ENCODE results near the gene KCTD11. TPM values are rescaled to one million over a fixed set of nuclear protein-coding genes. Genes with fewer than 3 reads are reported as not detected.
"Not testable (repeated sequence)": the region's sequence is repeated elsewhere in the genome, so short reads cannot be mapped to it uniquely, and the experiment has no call there.

The KCTD11 gene
- total RNA-seq, 1 donor from 2014 or later: 15.5 TPM

DNA sequence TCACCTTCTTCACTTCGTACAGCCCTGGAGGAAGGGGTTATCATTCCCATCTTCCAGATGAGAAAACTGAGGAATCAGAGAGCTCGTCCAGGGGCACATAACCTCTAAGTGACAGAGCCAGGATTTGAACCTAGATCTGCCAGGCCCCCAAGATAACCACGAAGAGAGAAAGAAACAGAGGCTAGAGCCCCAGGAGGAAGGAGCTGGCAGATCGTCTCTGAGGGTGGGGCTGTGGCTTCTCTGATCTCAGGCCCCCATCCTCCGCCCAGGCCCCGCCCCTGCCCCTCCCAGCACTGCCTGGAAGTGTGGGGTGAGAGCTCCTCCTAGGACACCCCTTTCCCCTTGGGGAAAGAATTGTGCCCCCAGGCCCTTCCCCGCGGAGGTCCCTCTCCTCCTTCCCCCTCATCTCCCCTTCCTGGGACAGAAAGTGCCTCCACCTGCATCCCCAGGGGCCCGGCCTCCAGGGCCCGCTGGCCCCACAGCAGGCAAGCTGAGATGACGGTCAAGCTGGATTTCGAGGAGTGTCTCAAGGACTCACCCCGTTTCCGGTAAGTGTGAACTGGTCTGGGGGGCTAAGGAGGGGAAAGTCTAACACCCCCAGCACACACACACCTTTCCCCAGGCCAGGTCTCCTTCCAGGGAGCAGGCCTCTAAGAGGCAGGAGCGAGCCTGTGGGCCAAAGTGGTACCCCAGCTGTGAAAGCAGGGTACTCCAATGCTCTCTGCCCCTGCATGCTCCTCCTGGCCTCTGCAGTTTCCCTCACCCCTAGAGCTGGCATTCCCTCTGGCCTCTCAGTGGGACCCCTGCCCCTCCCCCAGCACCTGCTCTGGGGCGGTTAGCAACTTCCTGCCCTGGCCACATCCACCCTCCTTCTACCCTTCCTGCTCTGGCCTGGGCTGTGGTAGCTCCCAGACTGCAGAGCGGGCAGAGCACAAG, 15.5 kb upstream of the KCTD11 start, which contains the start of gene ACAP1:
ACAP1 (plus strand) TSS at position 290 of the 936 bp plus-strand sequence; CDS start at position 496, 206 bp downstream.
- peaks cover under 1% of the 10 kb centered on the region for H3K27me3 ChIP-seq (ENCODE audit: control insufficient read depth, insufficient read depth, low read length)
- TF ChIP-seq, protein P1, sequence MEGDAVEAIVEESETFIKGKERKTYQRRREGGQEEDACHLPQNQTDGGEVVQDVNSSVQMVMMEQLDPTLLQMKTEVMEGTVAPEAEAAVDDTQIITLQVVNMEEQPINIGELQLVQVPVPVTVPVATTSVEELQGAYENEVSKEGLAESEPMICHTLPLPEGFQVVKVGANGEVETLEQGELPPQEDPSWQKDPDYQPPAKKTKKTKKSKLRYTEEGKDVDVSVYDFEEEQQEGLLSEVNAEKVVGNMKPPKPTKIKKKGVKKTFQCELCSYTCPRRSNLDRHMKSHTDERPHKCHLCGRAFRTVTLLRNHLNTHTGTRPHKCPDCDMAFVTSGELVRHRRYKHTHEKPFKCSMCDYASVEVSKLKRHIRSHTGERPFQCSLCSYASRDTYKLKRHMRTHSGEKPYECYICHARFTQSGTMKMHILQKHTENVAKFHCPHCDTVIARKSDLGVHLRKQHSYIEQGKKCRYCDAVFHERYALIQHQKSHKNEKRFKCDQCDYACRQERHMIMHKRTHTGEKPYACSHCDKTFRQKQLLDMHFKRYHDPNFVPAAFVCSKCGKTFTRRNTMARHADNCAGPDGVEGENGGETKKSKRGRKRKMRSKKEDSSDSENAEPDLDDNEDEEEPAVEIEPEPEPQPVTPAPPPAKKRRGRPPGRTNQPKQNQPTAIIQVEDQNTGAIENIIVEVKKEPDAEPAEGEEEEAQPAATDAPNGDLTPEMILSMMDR (IDR thresholded peaks at IDR 0.05; ENCODE audit: insufficient read depth, low read length, poor library complexity, severe bottlenecking): no peak
- no peak for DNase-seq (ENCODE audit: low read depth)
- no peak within 1 kb of the TSS for H3K4me3 ChIP-seq (ENCODE audit: low read depth, low read length)
- H3K36me3 ChIP-seq (ENCODE audit: control insufficient read depth, insufficient read depth, low read length): no peaks in the 10 kb centered on the region

GRCh38 chr17:7337600-7337999, 14.4 kb upstream of the KCTD11 start:
- not testable (repeated sequence) for DNase-seq (ENCODE audit: low read depth); H3K27me3 ChIP-seq (ENCODE audit: control insufficient read depth, insufficient read depth, low read length); H3K4me3 ChIP-seq (ENCODE audit: low read depth, low read length)

GRCh38 chr17:7340179-7340578, 11.8 kb upstream of the KCTD11 start:
- H3K36me3 ChIP-seq (ENCODE audit: control insufficient read depth, insufficient read depth, low read length): no peaks in the 10 kb centered on the region

More at GRCh38 chr17:7337600-7337999, 14.4 kb upstream of the KCTD11 start:
- H3K36me3 ChIP-seq (ENCODE audit: control insufficient read depth, insufficient read depth, low read length): not testable (repeated sequence)

DNA sequence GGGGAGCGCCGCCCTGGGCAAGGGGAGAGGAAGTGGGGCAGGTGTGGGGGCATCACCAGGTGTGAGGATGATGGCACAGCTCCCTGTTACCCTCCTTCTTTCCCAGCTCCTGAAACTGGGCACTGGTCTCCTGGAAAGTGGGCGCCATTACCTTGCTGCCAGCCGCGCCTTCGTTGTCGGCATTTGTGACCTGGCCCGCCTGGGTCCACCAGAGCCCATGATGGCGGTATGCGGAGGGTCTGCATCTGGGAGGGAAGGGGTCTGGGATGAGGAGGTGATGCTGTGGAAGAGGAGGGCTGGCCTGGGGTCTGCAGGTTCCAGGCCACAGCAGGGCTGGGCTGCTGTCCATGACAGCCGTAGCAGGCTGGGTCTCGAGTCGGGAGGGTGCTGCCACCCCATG, 10.1 kb upstream of the KCTD11 start:
- TF ChIP-seq, protein P1 (IDR thresholded peaks at IDR 0.05; ENCODE audit: insufficient read depth, low read length, poor library complexity, severe bottlenecking): no peak
- DNase-seq (ENCODE audit: low read depth): no peak
- Histone ChIP-seq H3K27me3 (ENCODE audit: control insufficient read depth, insufficient read depth, low read length) (peaks cover 13% of the 10 kb centered on the region), H3K36me3 (ENCODE audit: control insufficient read depth, insufficient read depth, low read length) (no peaks in the 10 kb centered on the region), H3K4me3 (ENCODE audit: low read depth, low read length) (no peak overlapping the region)

More at GRCh38 chr17:7340179-7340578, 11.8 kb upstream of the KCTD11 start:
- no peak for DNase-seq (ENCODE audit: low read depth)
- Histone ChIP-seq H3K4me3 (ENCODE audit: low read depth, low read length) (no peak overlapping the region), H3K27me3 (ENCODE audit: control insufficient read depth, insufficient read depth, low read length) (peaks cover 13% of the 10 kb centered on the region)
- TF ChIP-seq, protein P1 (IDR thresholded peaks at IDR 0.05; ENCODE audit: insufficient read depth, low read length, poor library complexity, severe bottlenecking): no peak

DNA sequence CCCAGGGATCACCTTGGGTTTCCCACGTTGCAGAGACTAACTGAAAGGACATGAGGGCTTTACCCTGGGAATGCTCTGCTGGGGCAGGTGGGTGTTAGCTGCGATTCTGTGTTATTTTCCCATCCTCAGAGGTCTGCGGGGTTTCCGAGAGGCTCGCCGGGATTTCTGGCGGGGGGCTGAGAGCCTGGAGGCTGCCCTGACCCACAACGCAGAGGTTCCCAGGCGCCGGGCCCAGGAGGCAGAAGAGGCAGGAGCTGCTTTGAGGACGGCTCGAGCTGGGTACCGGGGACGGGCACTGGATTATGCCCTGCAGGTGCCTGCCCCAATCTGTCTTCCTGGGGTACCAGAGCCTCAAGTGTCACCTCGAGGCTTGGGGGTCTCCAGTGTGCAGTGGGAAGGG, 8.7 kb upstream of the KCTD11 start:
- H3K4me3 ChIP-seq (ENCODE audit: low read depth, low read length): no peak overlapping the region
- no peaks in the 10 kb centered on the region for H3K36me3 ChIP-seq (ENCODE audit: control insufficient read depth, insufficient read depth, low read length)
- TF ChIP-seq, protein P1 (IDR thresholded peaks at IDR 0.05; ENCODE audit: insufficient read depth, low read length, poor library complexity, severe bottlenecking): no peak
- no peak for DNase-seq (ENCODE audit: low read depth)
- H3K27me3 ChIP-seq (ENCODE audit: control insufficient read depth, insufficient read depth, low read length): peaks cover 13% of the 10 kb centered on the region

GRCh38 chr17:7346761-7347614, 5.0 kb upstream of the KCTD11 start:
- TF ChIP-seq, protein P1 (IDR thresholded peaks at IDR 0.05; ENCODE audit: insufficient read depth, low read length, poor library complexity, severe bottlenecking): no peak
- H3K4me3 ChIP-seq (ENCODE audit: low read depth, low read length): no peak overlapping the region
- H3K27me3 ChIP-seq (ENCODE audit: control insufficient read depth, insufficient read depth, low read length): peaks cover 9% of the 10 kb centered on the region
- H3K36me3 ChIP-seq (ENCODE audit: control insufficient read depth, insufficient read depth, low read length): no peaks in the 10 kb centered on the region
- DNase-seq (ENCODE audit: low read depth): no peak
